SH-SY5Y (cell line): ENCODE data around the gene SLC25A20.

Experiments used
- GATA2 ChIP-seq: IDR thresholded peaks from 2 replicates; pipeline ENCODE4 v1.6.1; 2011; ENCODE audit warnings: mild to moderate bottlenecking, low read depth, low read length
- GATA3 ChIP-seq: IDR thresholded peaks from 2 replicates; pipeline ENCODE4 v1.6.1; 2011; ENCODE audit warnings: low read depth, mild to moderate bottlenecking, low read length, moderate library complexity

GRCh38 chr3:48852151-48852550 lies 46.5 kb downstream of the SLC25A20 start:
- no peak for TF ChIP-seq GATA3
- no peak for TF ChIP-seq GATA2
